Memory B cell (primary cell): ENCODE measurements around the gene RESP18.
"Not testable (repeated sequence)": the region's sequence is repeated elsewhere in the genome, so short reads cannot be mapped to it uniquely, and the experiment has no call there.

Source experiments
- ATAC-seq: fragments of 150-1000 bp; cut with Tn5 transposase; 2 replicates; pipeline ENCODE4 v1.10.0; 2021; ENCODE audit warnings: low read depth, mild to moderate bottlenecking, moderate library complexity
- DNase-seq, 2 donors: peaks; one replicate each; pipeline ENCODE4 v3.0.0; 2022; ENCODE audit warnings: low spot score in 2 of 2
- H3K27ac Mint-ChIP-seq: one replicate; pipeline ENCODE4 v1.8.0; 2022; ENCODE audit warnings: mild to moderate bottlenecking, moderate library complexity, mixed read lengths
- H3K27me3 Mint-ChIP-seq: one replicate; pipeline ENCODE4 v1.8.0; 2022; ENCODE audit warnings: mixed read lengths
- H3K36me3 Mint-ChIP-seq: one replicate; pipeline ENCODE4 v1.8.0; 2022; ENCODE audit warnings: mild to moderate bottlenecking, mixed read lengths
- H3K4me1 Mint-ChIP-seq: one replicate; pipeline ENCODE4 v1.8.0; 2022; ENCODE audit warnings: mixed read lengths
- H3K4me3 Mint-ChIP-seq: one replicate; pipeline ENCODE4 v1.8.0; 2022; ENCODE audit warnings: mild to moderate bottlenecking, moderate library complexity, mixed read lengths
- H3K9me3 Mint-ChIP-seq: one replicate; pipeline ENCODE4 v1.8.0; 2022; ENCODE audit warnings: mixed read lengths

Gene RESP18

DNA sequence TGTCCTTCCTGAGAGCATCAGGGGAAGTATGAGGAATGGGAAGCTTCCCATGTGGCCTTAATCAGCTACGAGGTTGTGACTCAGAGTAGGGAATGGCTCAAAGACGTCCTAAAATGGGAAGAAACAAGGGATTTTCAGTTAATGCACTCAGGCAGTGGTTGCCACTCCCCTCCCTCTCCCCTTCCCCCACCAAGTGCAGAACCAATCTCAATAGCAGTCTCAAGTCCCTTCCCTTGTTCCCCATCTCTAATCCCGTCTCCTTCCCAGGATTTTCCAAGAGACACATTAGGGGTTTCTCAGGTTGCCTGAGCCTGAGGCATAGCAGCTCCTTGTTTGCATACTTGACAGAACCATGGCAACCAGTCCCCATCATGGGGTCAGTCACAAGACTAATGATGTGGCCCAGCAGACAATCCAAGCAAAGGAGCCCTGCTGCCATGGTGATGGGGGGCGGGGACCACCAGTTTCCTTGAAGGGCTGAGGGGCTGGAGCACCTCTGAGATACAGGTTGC is 18.2 kb upstream of the RESP18 start:
- ATAC-seq (peak; percentile 14), DNase-seq (no peak)
- no peaks in the 10 kb centered on the region for H3K4me1 Mint-ChIP-seq
- no peak overlapping the region for H3K27ac Mint-ChIP-seq
- no peaks in the 10 kb centered on the region for H3K36me3 Mint-ChIP-seq
- no peaks in the 10 kb centered on the region for H3K9me3 Mint-ChIP-seq
- peaks cover 21% of the 10 kb centered on the region for H3K27me3 Mint-ChIP-seq
- H3K4me3 Mint-ChIP-seq: no peak overlapping the region

DNA sequence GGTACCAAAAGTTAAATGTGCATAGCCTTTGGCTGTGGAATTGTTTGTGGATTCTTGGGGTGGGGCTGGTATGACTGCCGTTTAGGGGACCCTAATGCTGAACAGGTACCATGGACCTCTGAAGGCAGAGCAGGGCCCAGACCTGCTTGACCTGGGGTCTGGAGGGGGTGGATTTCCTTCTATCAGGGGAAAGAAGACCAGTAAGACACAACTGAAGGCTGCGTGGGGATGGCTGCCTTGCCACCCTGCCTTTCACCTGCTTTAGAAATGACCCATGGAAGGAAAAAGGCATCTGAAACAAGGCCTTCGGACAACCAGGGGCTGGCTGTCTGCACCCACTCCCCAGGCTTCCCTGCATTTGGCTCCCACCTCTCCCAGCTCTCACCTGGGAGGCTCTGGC is 17.7 kb upstream of the RESP18 start:
- Mint-ChIP-seq H3K4me3 (no peak overlapping the region), H3K36me3 (no peaks in the 10 kb centered on the region), H3K27ac (no peak overlapping the region), H3K27me3 (peaks cover 18% of the 10 kb centered on the region), H3K9me3 (no peaks in the 10 kb centered on the region), H3K4me1 (no peaks in the 10 kb centered on the region)
- no peak for ATAC-seq
- no peak for DNase-seq

DNA sequence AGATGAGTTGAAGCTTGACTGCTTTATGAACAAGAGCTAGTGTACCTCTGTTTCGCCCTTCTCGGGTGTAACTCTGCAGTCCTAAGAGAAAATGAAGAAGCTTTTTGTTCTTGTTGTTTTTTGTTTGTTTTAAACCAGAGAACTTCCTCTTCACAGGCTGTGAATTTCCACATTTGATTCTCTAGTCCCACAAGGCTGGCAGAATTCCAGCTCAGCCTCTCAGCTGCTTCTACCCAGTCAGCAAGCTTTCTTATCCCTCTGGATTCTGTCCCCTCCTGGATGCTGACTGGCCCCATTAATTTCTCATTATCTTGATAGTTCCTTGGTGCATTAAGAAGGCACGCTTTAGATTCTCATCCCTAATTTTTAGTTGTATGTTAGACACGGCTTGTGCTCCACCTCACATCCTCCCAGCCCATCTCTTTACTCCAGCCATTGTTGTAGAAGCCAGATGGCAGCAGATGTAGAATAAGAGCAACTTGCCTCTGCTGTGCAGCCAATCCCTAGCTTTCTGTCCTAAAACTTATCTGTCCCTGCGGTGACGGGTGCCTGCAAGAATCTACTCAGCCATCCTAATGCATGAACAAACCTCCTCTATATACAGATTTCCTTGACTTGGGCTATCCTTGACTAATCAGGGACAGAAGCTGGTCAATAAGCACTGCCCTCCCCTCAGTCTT is 12.3 kb upstream of the RESP18 start:
- H3K27ac Mint-ChIP-seq: no peak overlapping the region

DNA sequence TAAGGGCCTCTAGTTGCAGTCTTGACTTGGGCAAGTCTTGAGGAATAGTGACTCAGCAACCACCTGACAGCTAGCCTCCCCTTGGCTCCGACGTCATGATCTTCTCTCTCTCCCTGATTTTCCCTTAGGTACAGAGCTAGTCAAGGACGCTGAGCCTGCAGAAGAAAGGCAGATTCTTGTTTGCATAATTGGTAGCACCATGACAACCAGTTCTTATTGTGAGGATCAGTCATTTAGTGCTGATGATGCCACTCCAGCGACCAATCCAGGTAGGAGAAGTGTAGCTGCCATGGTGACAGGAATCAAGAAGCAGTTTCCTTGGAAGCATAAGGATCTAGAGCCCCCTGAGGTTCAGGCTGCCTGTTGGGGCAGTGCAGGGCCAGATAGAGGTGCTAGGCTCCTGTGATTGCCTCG is 2.8 kb upstream of the RESP18 start:
- Mint-ChIP-seq H3K4me3 (no peak overlapping the region), H3K27me3 (peaks cover 25% of the 10 kb centered on the region), H3K36me3 (peaks cover 2% of the 10 kb centered on the region), H3K4me1 (no peaks in the 10 kb centered on the region), H3K9me3 (peaks cover 11% of the 10 kb centered on the region), H3K27ac (no peak overlapping the region)
- ATAC-seq: no peak
- DNase-seq: no peak

More for the DNA sequence above, 12.3 kb upstream of the RESP18 start:
- H3K9me3 Mint-ChIP-seq: no peaks in the 10 kb centered on the region
- DNase-seq: no peak
- no peaks in the 10 kb centered on the region for H3K36me3 Mint-ChIP-seq
- peaks cover 10% of the 10 kb centered on the region for H3K27me3 Mint-ChIP-seq
- ATAC-seq: no peak
- no peak overlapping the region for H3K4me3 Mint-ChIP-seq
- peaks cover 4% of the 10 kb centered on the region for H3K4me1 Mint-ChIP-seq

DNA sequence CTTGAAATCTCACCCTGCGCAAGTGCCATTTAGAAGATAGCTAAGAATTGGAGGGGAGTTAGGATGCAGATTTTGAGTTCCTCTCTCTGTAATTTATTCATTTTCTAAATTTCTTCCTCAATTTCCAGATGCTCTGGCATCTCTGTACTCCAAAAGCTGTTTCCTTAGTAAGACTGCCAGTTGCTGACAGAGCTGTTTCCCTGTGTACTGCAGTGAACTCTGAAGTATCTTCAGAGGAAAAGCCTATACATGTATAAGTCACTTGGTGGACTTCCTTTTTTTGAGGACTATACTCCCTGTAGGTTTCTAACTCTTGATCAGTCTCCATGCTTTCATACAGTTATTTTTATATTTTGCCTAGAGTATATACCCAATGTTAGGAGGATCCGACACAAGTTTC is 1.5 kb upstream of the RESP18 start:
- Mint-ChIP-seq H3K4me1 (no peaks in the 10 kb centered on the region), H3K27me3 (peaks cover 27% of the 10 kb centered on the region)
- ATAC-seq: no peak

DNA sequence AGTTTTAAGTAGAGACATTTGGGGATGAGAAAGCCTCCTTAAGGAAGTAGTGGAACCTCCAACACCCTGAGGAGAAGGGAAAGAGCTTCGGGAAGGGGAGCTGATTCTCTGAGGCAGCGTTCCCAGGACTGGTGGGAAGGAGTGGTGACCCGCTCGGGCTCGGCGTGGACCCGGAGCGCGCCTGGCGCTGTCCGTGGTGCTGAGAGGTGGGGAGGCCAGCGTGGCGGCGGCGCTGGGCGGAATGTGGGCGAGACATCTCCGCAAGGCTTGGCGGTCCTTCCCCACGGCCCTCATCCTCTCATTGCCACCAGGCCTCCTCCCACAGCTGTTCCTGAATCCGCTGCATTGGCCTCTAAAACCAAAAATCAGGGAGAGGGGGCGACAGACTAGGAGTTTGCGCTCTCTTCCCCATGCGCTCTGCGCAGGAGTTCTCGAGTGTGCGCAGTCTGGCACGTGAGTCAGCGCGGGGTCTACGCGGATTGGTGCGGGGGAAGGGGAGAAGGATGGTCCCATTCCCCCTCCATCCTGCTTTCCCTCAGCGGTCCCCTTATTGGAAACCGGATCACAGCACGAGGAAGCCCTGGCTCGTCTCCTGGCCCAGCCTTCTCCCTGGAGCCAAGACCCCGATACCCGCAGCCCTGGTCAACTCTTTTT is 857 bp downstream of the RESP18 start:
- Mint-ChIP-seq H3K36me3 (peaks cover 2% of the 10 kb centered on the region), H3K4me1 (no peaks in the 10 kb centered on the region), H3K4me3 (no peak overlapping the region), H3K9me3 (peaks cover 11% of the 10 kb centered on the region), H3K27me3 (peaks cover 30% of the 10 kb centered on the region), H3K27ac (no peak overlapping the region)
- ATAC-seq (no peak), DNase-seq (no peak)

More for the DNA sequence above, 1.5 kb upstream of the RESP18 start:
- H3K9me3 Mint-ChIP-seq: peaks cover 11% of the 10 kb centered on the region
- H3K4me3 Mint-ChIP-seq: no peak overlapping the region
- no peak for DNase-seq
- H3K27ac Mint-ChIP-seq: no peak overlapping the region
- H3K36me3 Mint-ChIP-seq: peaks cover 2% of the 10 kb centered on the region

DNA sequence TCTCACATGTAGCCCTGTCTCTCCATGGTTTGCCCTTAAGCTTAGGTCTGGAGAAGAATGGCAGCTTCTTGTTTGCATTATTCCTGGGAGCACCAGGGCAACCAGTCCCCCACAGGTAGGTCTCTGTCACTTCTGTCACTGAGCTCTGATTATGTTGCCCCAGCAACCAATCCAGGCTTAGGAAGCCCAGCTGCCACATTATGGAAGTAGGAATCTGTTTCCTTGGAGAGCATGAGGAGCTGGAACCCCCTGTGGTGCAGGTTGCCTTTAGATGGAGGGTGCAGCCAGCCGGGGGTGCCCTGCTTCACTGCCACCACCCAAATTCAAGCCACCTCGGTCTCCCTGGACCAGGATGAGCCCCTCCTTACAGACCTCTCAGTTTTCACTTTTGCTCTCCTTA is 4.8 kb downstream of the RESP18 start:
- Mint-ChIP-seq H3K4me3 (no peak overlapping the region), H3K27me3 (peaks cover 30% of the 10 kb centered on the region), H3K27ac (no peak overlapping the region), H3K9me3 (peaks cover 4% of the 10 kb centered on the region), H3K36me3 (no peaks in the 10 kb centered on the region), H3K4me1 (no peaks in the 10 kb centered on the region)
- ATAC-seq (no peak), DNase-seq (no peak)

DNA sequence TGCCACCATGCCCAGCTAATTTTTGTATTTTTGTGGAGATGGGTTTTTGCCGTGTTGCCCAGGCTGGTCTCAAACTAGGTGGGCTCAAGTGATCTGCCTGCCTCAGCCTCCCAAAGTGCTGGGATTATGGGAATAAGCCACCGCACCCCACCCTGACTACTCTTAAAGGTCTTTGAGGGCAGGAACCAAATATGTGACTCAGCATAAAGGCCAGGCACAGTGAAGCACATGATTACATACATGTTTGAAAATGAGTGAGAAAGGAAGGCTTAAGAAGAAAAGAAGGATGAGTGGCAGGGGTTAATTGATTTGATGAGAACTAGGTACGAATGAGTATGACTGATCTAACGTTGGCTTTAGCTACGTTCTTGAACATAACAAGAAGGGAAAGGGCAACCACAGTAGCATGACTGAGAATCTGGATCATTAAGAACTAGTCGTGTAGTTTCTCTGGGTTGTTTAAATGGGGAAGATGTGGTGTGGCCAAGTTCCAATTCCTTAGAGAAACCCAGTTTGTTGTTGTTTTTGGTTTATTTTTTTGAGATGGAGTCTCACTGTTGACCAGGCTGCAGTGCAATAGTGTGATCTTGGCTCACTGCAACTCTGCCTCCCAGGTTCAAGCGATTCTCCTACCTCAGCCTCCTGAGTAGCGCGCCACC is 6.8 kb downstream of the RESP18 start:
- H3K9me3 Mint-ChIP-seq: no peaks in the 10 kb centered on the region
- DNase-seq: no peak
- no peak overlapping the region for H3K4me3 Mint-ChIP-seq
- peaks cover 21% of the 10 kb centered on the region for H3K27me3 Mint-ChIP-seq
- H3K4me1 Mint-ChIP-seq: peaks cover 3% of the 10 kb centered on the region
- no peaks in the 10 kb centered on the region for H3K36me3 Mint-ChIP-seq
- no peak for ATAC-seq
- no peak overlapping the region for H3K27ac Mint-ChIP-seq

DNA sequence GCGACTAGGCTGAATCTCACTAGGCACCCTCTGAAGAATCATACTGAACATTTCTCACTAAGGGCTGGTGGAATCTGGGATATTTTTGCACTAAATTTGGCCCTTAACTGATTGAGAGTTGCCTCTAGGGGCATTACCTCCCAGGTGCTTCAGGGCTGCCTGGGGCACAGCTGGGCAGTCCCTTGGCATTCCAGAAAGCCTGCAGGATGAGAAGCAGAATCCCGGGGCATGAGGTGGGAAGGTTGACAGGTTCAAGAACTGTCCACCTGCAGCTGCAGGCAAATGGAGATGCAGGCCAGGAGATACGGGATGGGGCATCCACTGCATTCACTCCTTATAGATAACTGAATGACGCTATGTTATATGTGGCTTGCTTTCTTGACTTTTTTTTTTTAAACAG is 7.4 kb downstream of the RESP18 start:
- Mint-ChIP-seq H3K4me3 (no peak overlapping the region), H3K27me3 (peaks cover 21% of the 10 kb centered on the region), H3K36me3 (no peaks in the 10 kb centered on the region)

DNA sequence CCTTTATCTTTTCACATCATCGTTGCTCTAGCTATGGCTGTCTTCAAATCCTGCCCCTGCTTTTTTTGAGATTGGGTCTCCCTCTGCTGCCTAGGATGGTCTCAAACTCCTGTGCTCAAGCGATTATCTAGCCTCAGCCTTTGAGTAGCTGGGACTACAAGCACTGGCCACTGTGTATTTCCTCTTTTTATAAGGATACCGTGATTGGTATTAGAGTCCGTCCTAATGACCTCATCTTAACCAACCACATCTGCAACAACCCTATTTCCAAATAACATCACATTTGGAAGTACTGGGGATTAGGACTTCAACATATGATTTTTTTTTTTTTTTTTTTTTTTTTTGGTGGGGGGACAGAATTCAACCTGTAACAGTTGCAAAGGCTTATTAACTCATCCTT is 9.1 kb downstream of the RESP18 start:
- DNase-seq (no peak), ATAC-seq (no peak)
- Mint-ChIP-seq H3K4me3 (no peak overlapping the region), H3K36me3 (no peaks in the 10 kb centered on the region), H3K27me3 (peaks cover 17% of the 10 kb centered on the region), H3K9me3 (no peaks in the 10 kb centered on the region), H3K27ac (no peak overlapping the region), H3K4me1 (peaks cover 3% of the 10 kb centered on the region)

More for the DNA sequence above, 7.4 kb downstream of the RESP18 start:
- H3K9me3 Mint-ChIP-seq: no peaks in the 10 kb centered on the region
- DNase-seq: no peak
- peaks cover 3% of the 10 kb centered on the region for H3K4me1 Mint-ChIP-seq
- no peak overlapping the region for H3K27ac Mint-ChIP-seq
- no peak for ATAC-seq

DNA sequence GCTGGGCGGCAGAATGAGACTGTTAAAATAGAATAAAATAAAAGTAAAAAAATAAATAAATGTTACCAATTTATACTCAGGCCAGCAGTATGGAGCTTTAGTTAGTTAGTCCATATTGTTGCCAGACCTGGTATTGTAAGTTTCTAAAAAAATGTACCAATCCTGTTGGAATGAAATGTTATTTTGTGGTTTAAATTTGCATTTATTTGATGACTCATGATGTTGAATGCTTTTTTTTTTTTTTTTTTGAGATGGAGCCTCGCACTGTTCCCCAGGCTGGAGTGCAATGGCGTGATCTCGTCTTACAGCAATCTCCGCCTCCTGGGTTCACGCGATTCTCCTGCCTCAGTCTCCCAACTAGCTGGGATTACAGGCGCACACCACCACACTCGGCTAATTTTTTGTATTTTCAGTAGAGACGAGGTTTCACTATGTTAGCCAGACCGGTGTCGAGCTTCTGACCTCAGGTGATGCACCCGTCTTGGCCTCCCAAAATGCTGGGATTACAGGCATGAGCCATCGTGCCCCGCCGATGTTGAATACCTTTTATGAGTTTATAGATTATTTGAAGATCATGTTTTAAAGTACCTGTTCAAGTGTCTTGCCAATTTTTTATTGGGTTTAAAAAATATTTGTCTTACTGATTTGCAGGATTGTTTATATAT is 17.6 kb downstream of the RESP18 start:
- Mint-ChIP-seq H3K36me3 (no peaks in the 10 kb centered on the region), H3K4me1 (no peaks in the 10 kb centered on the region), H3K27me3 (peaks cover 13% of the 10 kb centered on the region), H3K9me3 (peaks cover 3% of the 10 kb centered on the region), H3K27ac (no peak overlapping the region), H3K4me3 (no peak overlapping the region)
- DNase-seq: no peak
- no peak for ATAC-seq

DNA sequence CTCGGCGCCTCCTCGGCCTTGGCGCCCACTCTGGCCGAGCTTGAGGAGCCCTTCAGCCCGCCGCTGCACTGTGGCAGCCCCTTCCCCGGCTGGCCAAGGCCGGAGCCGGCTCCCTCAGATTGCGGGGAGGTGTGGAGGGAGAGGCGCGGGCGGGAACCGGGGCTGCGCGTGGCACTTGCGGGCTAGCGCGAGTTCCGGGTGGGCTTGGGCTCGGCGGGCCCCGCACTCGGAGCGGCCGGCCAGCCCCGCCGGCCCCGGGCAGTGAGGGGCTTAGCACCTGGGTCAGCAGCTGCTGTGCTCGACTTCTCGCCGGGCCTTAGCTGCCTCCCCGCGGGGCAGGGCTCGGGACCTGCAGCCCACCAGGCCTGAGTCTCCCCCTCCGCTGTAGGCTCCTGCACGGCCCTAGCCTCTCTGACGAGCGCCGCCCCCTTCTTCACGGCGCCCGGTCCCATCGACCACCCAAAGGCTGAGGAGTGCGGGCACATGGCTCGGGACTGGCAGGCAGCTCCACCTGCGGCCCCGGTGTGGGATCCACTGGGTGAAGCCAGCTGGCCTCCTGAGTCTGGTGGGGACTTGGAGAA is 19.8 kb downstream of the RESP18 start:
- peaks cover 20% of the 10 kb centered on the region for H3K27me3 Mint-ChIP-seq
- not testable (repeated sequence) for ATAC-seq

DNA sequence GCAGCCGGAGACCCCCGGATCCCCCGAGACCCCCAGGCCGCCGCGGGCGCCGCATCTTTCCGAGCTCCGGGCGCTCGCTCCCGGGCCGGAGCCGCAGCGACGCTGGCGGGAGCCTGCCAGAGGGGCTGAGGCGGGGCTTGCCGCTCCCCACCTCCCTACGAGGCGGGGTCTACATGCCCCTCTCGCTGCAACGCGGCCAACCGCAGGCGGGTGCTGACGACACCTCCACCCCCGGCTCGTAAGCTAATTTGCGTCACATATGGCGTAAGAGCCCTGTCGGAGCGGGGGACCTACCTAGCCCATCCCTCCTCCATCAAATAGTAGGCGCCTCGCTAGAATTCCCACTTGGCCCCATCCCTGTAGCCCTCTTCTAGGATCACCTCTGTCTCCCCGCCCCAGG is 23.3 kb downstream of the RESP18 start, which contains the start of gene PTPRN:
TSS of gene PTPRN (minus strand) at position 124 of the 400 bp plus-strand sequence. CDS start at position 55, 69 bp downstream.
- Mint-ChIP-seq H3K27ac (no peak within 1 kb of the TSS), H3K4me3 (no peak within 1 kb of the TSS), H3K27me3 (peaks cover 31% of the 10 kb centered on the region), H3K4me1 (no peaks in the 10 kb centered on the region), H3K36me3 (no peaks in the 10 kb centered on the region), H3K9me3 (peaks cover 3% of the 10 kb centered on the region)
- ATAC-seq (no peak), DNase-seq (no peak)

More for the DNA sequence above, 19.8 kb downstream of the RESP18 start:
- H3K27ac Mint-ChIP-seq, H3K4me3 Mint-ChIP-seq, H3K4me1 Mint-ChIP-seq, H3K9me3 Mint-ChIP-seq, DNase-seq, H3K36me3 Mint-ChIP-seq: not testable (repeated sequence)
